ENCODE data around the gene DEFB124.
"Not testable (repeated sequence)": the region's sequence is repeated elsewhere in the genome, so short reads cannot be mapped to it uniquely, and the experiment has no call there.

The DEFB124 gene

GRCh38 chr20:31452575-31452974, 22.4 kb downstream of the DEFB124 start:
- H3K9me3 ChIP-seq (ENCODE audit: insufficient read depth, low read depth, low read length) = peaks cover 53% of the 10 kb centered on the region
- no peak overlapping the region for H3K27ac ChIP-seq (ENCODE audit: low read length)
- no peaks in the 10 kb centered on the region for H3K27me3 ChIP-seq (ENCODE audit: insufficient read depth, low read length)
- no peaks in the 10 kb centered on the region for H3K4me1 ChIP-seq (ENCODE audit: insufficient read depth, low read length)
- H3K4me3 ChIP-seq (ENCODE audit: low read length) = peak overlapping the region; percentile 29; the same call in 1 of the 2 replicates
- H3K36me3 ChIP-seq (ENCODE audit: insufficient read depth, low read depth, low read length) = no peaks in the 10 kb centered on the region
- H3K9ac ChIP-seq (ENCODE audit: low read depth, low read length) = no peak overlapping the region

- H3K9ac ChIP-seq (ENCODE audit: low read depth, low read length) = no peak overlapping the region
- H3K9me3 ChIP-seq (ENCODE audit: insufficient read depth, low read depth, low read length) = peaks cover 72% of the 10 kb centered on the region
- H3K36me3 ChIP-seq (ENCODE audit: insufficient read depth, low read depth, low read length) = no peaks in the 10 kb centered on the region
- no peaks in the 10 kb centered on the region for H3K4me1 ChIP-seq (ENCODE audit: insufficient read depth, low read length)
- H3K27me3 ChIP-seq (ENCODE audit: insufficient read depth, low read length) = no peaks in the 10 kb centered on the region
- no peak overlapping the region for H3K4me3 ChIP-seq (ENCODE audit: low read length)
- H3K27ac ChIP-seq (ENCODE audit: low read length) = no peak overlapping the region
These were observed 25.2 kb downstream of the DEFB124 start for GRCh38 chr20:31449511-31450414.

GRCh38 chr20:31446084-31446819, 28.7 kb downstream of the DEFB124 start:
- no peak overlapping the region for H3K4me3 ChIP-seq (ENCODE audit: low read length)
- no peak overlapping the region for H3K27ac ChIP-seq (ENCODE audit: low read length)
- H3K9ac ChIP-seq (ENCODE audit: low read depth, low read length) = no peak overlapping the region
- H3K27me3 ChIP-seq (ENCODE audit: insufficient read depth, low read length) = no peaks in the 10 kb centered on the region
- H3K4me1 ChIP-seq (ENCODE audit: insufficient read depth, low read length) = no peaks in the 10 kb centered on the region
- H3K36me3 ChIP-seq (ENCODE audit: insufficient read depth, low read depth, low read length) = no peaks in the 10 kb centered on the region
- H3K9me3 ChIP-seq (ENCODE audit: insufficient read depth, low read depth, low read length) = peaks cover 79% of the 10 kb centered on the region

GRCh38 chr20:31440012-31440659, 34.8 kb downstream of the DEFB124 start, which contains the start of gene DEFB123:
DEFB123 (plus strand) TSS chr20:31440632; CDS start chr20:31440699, 67 bp downstream.
- Histone ChIP-seq H3K27me3 (ENCODE audit: insufficient read depth, low read length) (no peaks in the 10 kb centered on the region), H3K9me3 (ENCODE audit: insufficient read depth, low read depth, low read length) (peaks cover 88% of the 10 kb centered on the region), H3K4me3 (ENCODE audit: low read length) (no peak within 1 kb of the TSS), H3K36me3 (ENCODE audit: insufficient read depth, low read depth, low read length) (no peaks in the 10 kb centered on the region), H3K4me1 (ENCODE audit: insufficient read depth, low read length) (no peaks in the 10 kb centered on the region), H3K9ac (ENCODE audit: low read depth, low read length) (no peak within 1 kb of the TSS), H3K27ac (ENCODE audit: low read length) (no peak within 1 kb of the TSS)

- Histone ChIP-seq H3K27me3 (ENCODE audit: insufficient read depth, low read length) (no peaks in the 10 kb centered on the region), H3K4me3 (ENCODE audit: low read length) (no peak overlapping the region), H3K4me1 (ENCODE audit: insufficient read depth, low read length) (no peaks in the 10 kb centered on the region), H3K36me3 (ENCODE audit: insufficient read depth, low read depth, low read length) (no peaks in the 10 kb centered on the region), H3K27ac (ENCODE audit: low read length) (no peak overlapping the region), H3K9me3 (ENCODE audit: insufficient read depth, low read depth, low read length) (peaks cover 47% of the 10 kb centered on the region), H3K9ac (ENCODE audit: low read depth, low read length) (no peak overlapping the region)
These were observed 44.3 kb downstream of the DEFB124 start for GRCh38 chr20:31430568-31431115.

- H3K27me3 ChIP-seq (ENCODE audit: insufficient read depth, low read length) = not testable (repeated sequence)
These were observed 47.4 kb downstream of the DEFB124 start for GRCh38 chr20:31427576-31427975.

GRCh38 chr20:31426891-31427551, 47.9 kb downstream of the DEFB124 start:
- not testable (repeated sequence) for H3K27ac ChIP-seq (ENCODE audit: low read length); H3K36me3 ChIP-seq (ENCODE audit: insufficient read depth, low read depth, low read length); H3K9ac ChIP-seq (ENCODE audit: low read depth, low read length); H3K4me3 ChIP-seq (ENCODE audit: low read length); H3K27me3 ChIP-seq (ENCODE audit: insufficient read depth, low read length); H3K4me1 ChIP-seq (ENCODE audit: insufficient read depth, low read length)
- H3K9me3 ChIP-seq (ENCODE audit: insufficient read depth, low read depth, low read length) = peaks cover 51% of the 10 kb centered on the region

More at GRCh38 chr20:31427576-31427975, 47.4 kb downstream of the DEFB124 start:
- not testable (repeated sequence) for H3K4me3 ChIP-seq (ENCODE audit: low read length); H3K4me1 ChIP-seq (ENCODE audit: insufficient read depth, low read length); H3K36me3 ChIP-seq (ENCODE audit: insufficient read depth, low read depth, low read length); H3K9ac ChIP-seq (ENCODE audit: low read depth, low read length); H3K27ac ChIP-seq (ENCODE audit: low read length)
- peaks cover 56% of the 10 kb centered on the region for H3K9me3 ChIP-seq (ENCODE audit: insufficient read depth, low read depth, low read length)

GRCh38 chr20:31425797-31426196, 49.1 kb downstream of the DEFB124 start:
- Histone ChIP-seq H3K4me1 (ENCODE audit: insufficient read depth, low read length) (no peaks in the 10 kb centered on the region), H3K36me3 (ENCODE audit: insufficient read depth, low read depth, low read length) (no peaks in the 10 kb centered on the region), H3K27ac (ENCODE audit: low read length) (no peak overlapping the region), H3K9ac (ENCODE audit: low read depth, low read length) (no peak overlapping the region), H3K9me3 (ENCODE audit: insufficient read depth, low read depth, low read length) (peaks cover 59% of the 10 kb centered on the region), H3K27me3 (ENCODE audit: insufficient read depth, low read length) (no peaks in the 10 kb centered on the region), H3K4me3 (ENCODE audit: low read length) (no peak overlapping the region)

- Histone ChIP-seq H3K4me1 (ENCODE audit: insufficient read depth, low read length) (no peaks in the 10 kb centered on the region), H3K4me3 (ENCODE audit: low read length) (no peak overlapping the region), H3K27ac (ENCODE audit: low read length) (no peak overlapping the region), H3K36me3 (ENCODE audit: insufficient read depth, low read depth, low read length) (no peaks in the 10 kb centered on the region), H3K27me3 (ENCODE audit: insufficient read depth, low read length) (no peaks in the 10 kb centered on the region), H3K9ac (ENCODE audit: low read depth, low read length) (no peak overlapping the region), H3K9me3 (ENCODE audit: insufficient read depth, low read depth, low read length) (peaks cover 74% of the 10 kb centered on the region)
These were observed 56.6 kb downstream of the DEFB124 start for GRCh38 chr20:31418307-31418706.

GRCh38 chr20:31415653-31416052, 59.3 kb downstream of the DEFB124 start:
- no peaks in the 10 kb centered on the region for H3K27me3 ChIP-seq (ENCODE audit: insufficient read depth, low read length)
- no peak overlapping the region for H3K9ac ChIP-seq (ENCODE audit: low read depth, low read length)
- no peaks in the 10 kb centered on the region for H3K36me3 ChIP-seq (ENCODE audit: insufficient read depth, low read depth, low read length)
- H3K9me3 ChIP-seq (ENCODE audit: insufficient read depth, low read depth, low read length) = peaks cover 82% of the 10 kb centered on the region
- H3K27ac ChIP-seq (ENCODE audit: low read length) = no peak overlapping the region
- H3K4me3 ChIP-seq (ENCODE audit: low read length) = no peak overlapping the region
- H3K4me1 ChIP-seq (ENCODE audit: insufficient read depth, low read length) = no peaks in the 10 kb centered on the region

All from iPS-20b (cell line).